HepG2 (cell line): ENCODE measurements around the gene MTREX. TPM values are rescaled to one million over a fixed set of nuclear protein-coding genes. Genes with fewer than 3 reads are reported as not detected.

Experiments used
- AHDC1 ChIP-seq: sonication (generic); formaldehyde crosslinking; IDR thresholded peaks from 2 replicates; pipeline ENCODE4 v1.5.1; 2020; ENCODE audit warnings: mild to moderate bottlenecking, missing genetic modification reagents, borderline replicate concordance
- ATF1 ChIP-seq: IDR thresholded peaks from 2 replicates; pipeline ENCODE4 v1.6.1; 2016; ENCODE audit warnings: mild to moderate bottlenecking, control low read depth
- ATF7-NPFF ChIP-seq: sonication (generic); formaldehyde crosslinking; IDR thresholded peaks from 2 replicates; pipeline ENCODE4 v1.8.1; 2023; ENCODE audit warnings: mild to moderate bottlenecking, low read depth, missing genetic modification reagents, moderate library complexity
- CAMTA2 ChIP-seq: sonication (generic); formaldehyde crosslinking; IDR thresholded peaks from 2 replicates; pipeline ENCODE4 v1.4.0; 2020; ENCODE audit warnings: mild to moderate bottlenecking, missing genetic modification reagents, borderline replicate concordance
- CREM ChIP-seq, 2 experiments: sonication (generic) in 1 of 2; formaldehyde crosslinking in 1 of 2; IDR thresholded peaks; 2 replicates each; pipeline versions ENCODE4 v1.4.0 to v1.6.1; 2016 to 2020; ENCODE audit warnings: antibody characterized with exemption in 1 of 2, mild to moderate bottlenecking in 1 of 2, missing genetic modification reagents in 1 of 2
- POLR2G ChIP-seq: fragments of 200-400 bp; formaldehyde crosslinking; IDR thresholded peaks from 2 replicates; pipeline ENCODE4 v1.6.1; 2018; ENCODE audit warnings: mild to moderate bottlenecking, low read depth, low read length, moderate library complexity
- REL ChIP-seq: sonication (generic); formaldehyde crosslinking; conservative IDR thresholded peaks from 2 replicates; pipeline ENCODE4 v1.8.0; 2022; ENCODE audit warnings: mild to moderate bottlenecking, missing genetic modification reagents, moderate library complexity
- TFAP4 ChIP-seq: sonication (generic); IDR thresholded peaks from 2 replicates; pipeline ENCODE4 v1.6.1; 2016; ENCODE audit warnings: low read depth, borderline replicate concordance
- ZKSCAN8 ChIP-seq: IDR thresholded peaks from 2 replicates; pipeline ENCODE4 v1.6.1; 2016; ENCODE audit warnings: borderline replicate concordance, missing genetic modification reagents, missing compliant biosample characterization
- ZNF274 ChIP-seq: sonication (generic); formaldehyde crosslinking; IDR thresholded peaks from 2 replicates; pipeline ENCODE4 v1.5.1; 2020; ENCODE audit warnings: mild to moderate bottlenecking, missing genetic modification reagents
- ZNF501 ChIP-seq: sonication (generic); formaldehyde crosslinking; IDR thresholded peaks from 2 replicates; pipeline ENCODE4 v1.5.1; 2020; ENCODE audit warnings: mild to moderate bottlenecking, moderate library complexity, missing genetic modification reagents
- ZNF629 ChIP-seq: sonication (generic); formaldehyde crosslinking; conservative IDR thresholded peaks from 2 replicates; pipeline ENCODE4 v1.5.0; 2020; ENCODE audit warnings: missing genetic modification reagents
- ZNF678 ChIP-seq: sonication (generic); formaldehyde crosslinking; IDR thresholded peaks from 2 replicates; pipeline ENCODE4 v1.4.0; 2020; ENCODE audit warnings: mild to moderate bottlenecking, missing genetic modification reagents
- polyA plus RNA-seq, 8 experiments: library from polyadenylated mRNA; depleted of rRNA in 3 of 8; stranded (reverse) in 7 of 8; unstranded in 1 of 8; fragments of >200 nt; fragmentation: Illumina TruSeq in 4 of 8; extraction: Trizol in 4 of 8; gene quantifications; 2 replicates each; pipeline versions ENCODE4 v1.2.1 to v1.2.3, GENCODE V29; 2011 to 2016; ENCODE audit warnings: low read depth in 4 of 8, missing spikeins in 1 of 8, mixed read lengths in 1 of 8; ENCODE audit not compliant: insufficient read depth in 1 of 8
- total RNA-seq, 5 experiments: library from RNA; depleted of rRNA; stranded (reverse); fragments of >200 nt; fragmentation: Illumina TruSeq; extraction: Trizol; gene quantifications; 2 replicates each; pipeline ENCODE4 v1.2.3, GENCODE V29; 2016; ENCODE audit warnings: low read depth in 1 of 5
- TF ChIP-seq, protein P1 (sequence below): sonication (generic); formaldehyde crosslinking; IDR thresholded peaks from 2 replicates; pipeline ENCODE4 v1.4.0; 2020; ENCODE audit warnings: missing genetic modification reagents
- TF ChIP-seq, protein P2 (sequence below): sonication (generic); formaldehyde crosslinking; IDR thresholded peaks from 2 replicates; pipeline ENCODE4 v1.8.1; 2023; ENCODE audit warnings: mild to moderate bottlenecking, missing genetic modification reagents

MTREX gene
- total and polyA plus RNA-seq, 2 of the 13 experiments (the other 11 are each of a cell fraction or from before 2014, with no cell fraction given), result 16.4 to 91.5 TPM

GRCh38 chr5:55307383-55308253 is at the start of gene MTREX, which contains the start of gene DHX29 (continued):
- TF ChIP-seq AHDC1 (CRISPR knock-in tag) (peak; percentile 67; the same call in 1 of the 2 replicates), ATF7-NPFF (CRISPR knock-in tag) (peak; percentile 65), ZNF501 (peak; percentile 98), REL (CRISPR knock-in tag) (0 out of 2 replicates have a peak, but pooled peaks have one; percentile 37), ZNF274 (CRISPR knock-in tag) (0 out of 2 replicates have a peak, but pooled peaks have one; percentile 32), TFAP4 (peak; percentile 84), POLR2G (peak; percentile 95), ZNF678 (peak; percentile 37; the same call in 1 of the 2 replicates), ZKSCAN8 (CRISPR knock-in tag) (peak; percentile 56; the same call in 1 of the 2 replicates), ATF1 (CRISPR knock-in tag) (peak; percentile 94), CREM (IDR thresholded peaks at IDR 0.05) (peak; percentile 90), CREM (CRISPR knock-in tag; IDR thresholded peaks at IDR 0.05) (0 out of 2 replicates have a peak, but pooled peaks have one; percentile 39), CAMTA2 (no peak), ZNF629 (peak; percentile 13; the same call in 1 of the 2 replicates)
- TF ChIP-seq, protein P1, sequence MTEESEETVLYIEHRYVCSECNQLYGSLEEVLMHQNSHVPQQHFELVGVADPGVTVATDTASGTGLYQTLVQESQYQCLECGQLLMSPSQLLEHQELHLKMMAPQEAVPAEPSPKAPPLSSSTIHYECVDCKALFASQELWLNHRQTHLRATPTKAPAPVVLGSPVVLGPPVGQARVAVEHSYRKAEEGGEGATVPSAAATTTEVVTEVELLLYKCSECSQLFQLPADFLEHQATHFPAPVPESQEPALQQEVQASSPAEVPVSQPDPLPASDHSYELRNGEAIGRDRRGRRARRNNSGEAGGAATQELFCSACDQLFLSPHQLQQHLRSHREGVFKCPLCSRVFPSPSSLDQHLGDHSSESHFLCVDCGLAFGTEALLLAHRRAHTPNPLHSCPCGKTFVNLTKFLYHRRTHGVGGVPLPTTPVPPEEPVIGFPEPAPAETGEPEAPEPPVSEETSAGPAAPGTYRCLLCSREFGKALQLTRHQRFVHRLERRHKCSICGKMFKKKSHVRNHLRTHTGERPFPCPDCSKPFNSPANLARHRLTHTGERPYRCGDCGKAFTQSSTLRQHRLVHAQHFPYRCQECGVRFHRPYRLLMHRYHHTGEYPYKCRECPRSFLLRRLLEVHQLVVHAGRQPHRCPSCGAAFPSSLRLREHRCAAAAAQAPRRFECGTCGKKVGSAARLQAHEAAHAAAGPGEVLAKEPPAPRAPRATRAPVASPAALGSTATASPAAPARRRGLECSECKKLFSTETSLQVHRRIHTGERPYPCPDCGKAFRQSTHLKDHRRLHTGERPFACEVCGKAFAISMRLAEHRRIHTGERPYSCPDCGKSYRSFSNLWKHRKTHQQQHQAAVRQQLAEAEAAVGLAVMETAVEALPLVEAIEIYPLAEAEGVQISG (CRISPR knock-in tag), result peak; percentile 85
- TF ChIP-seq, protein P2, sequence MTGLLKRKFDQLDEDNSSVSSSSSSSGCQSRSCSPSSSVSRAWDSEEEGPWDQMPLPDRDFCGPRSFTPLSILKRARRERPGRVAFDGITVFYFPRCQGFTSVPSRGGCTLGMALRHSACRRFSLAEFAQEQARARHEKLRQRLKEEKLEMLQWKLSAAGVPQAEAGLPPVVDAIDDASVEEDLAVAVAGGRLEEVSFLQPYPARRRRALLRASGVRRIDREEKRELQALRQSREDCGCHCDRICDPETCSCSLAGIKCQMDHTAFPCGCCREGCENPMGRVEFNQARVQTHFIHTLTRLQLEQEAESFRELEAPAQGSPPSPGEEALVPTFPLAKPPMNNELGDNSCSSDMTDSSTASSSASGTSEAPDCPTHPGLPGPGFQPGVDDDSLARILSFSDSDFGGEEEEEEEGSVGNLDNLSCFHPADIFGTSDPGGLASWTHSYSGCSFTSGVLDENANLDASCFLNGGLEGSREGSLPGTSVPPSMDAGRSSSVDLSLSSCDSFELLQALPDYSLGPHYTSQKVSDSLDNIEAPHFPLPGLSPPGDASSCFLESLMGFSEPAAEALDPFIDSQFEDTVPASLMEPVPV (CRISPR knock-in tag), result peak; percentile 87
